ENCODE results near the gene SYTL4.

GRCh38 chrX:100674705-100675104 is 57.2 kb downstream of the SYTL4 start:
- TF ChIP-seq, protein P1, sequence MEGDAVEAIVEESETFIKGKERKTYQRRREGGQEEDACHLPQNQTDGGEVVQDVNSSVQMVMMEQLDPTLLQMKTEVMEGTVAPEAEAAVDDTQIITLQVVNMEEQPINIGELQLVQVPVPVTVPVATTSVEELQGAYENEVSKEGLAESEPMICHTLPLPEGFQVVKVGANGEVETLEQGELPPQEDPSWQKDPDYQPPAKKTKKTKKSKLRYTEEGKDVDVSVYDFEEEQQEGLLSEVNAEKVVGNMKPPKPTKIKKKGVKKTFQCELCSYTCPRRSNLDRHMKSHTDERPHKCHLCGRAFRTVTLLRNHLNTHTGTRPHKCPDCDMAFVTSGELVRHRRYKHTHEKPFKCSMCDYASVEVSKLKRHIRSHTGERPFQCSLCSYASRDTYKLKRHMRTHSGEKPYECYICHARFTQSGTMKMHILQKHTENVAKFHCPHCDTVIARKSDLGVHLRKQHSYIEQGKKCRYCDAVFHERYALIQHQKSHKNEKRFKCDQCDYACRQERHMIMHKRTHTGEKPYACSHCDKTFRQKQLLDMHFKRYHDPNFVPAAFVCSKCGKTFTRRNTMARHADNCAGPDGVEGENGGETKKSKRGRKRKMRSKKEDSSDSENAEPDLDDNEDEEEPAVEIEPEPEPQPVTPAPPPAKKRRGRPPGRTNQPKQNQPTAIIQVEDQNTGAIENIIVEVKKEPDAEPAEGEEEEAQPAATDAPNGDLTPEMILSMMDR (conservative IDR thresholded peaks at IDR 0.05), result no peak
- TF ChIP-seq EZH2 (IDR thresholded peaks at IDR 0.05; ENCODE audit: low read depth), result no peak
